Measurements from ENCODE around the gene SPHK2. TPM values are rescaled to one million over a fixed set of nuclear protein-coding genes. Genes with fewer than 3 reads are reported as not detected.

SPHK2 gene
- total and polyA plus RNA-seq, 2 of the 8 experiments (the other 6 are each of a cell fraction or from before 2014, with no cell fraction given), result 43.9 to 60.9 TPM

- ChIA-PET CTCF (ENCODE audit: partially characterized antibody) (interaction anchor here (0.6 to 1.0 kb wide), 3 partner anchors 11 to 69 kb away, joined by 3 read pairs; no protein-coding TSS in a partner anchor), POLR2A (ENCODE audit: partially characterized antibody) (interaction anchor here (1.2 to 2.0 kb wide), 2 partner anchors 66 to 83 kb away, joined by 3 to 5 read pairs; no protein-coding TSS in a partner anchor)
- TF ChIP-seq ZNF274 (IDR thresholded peaks at IDR 0.05; ENCODE audit: borderline replicate concordance, extremely low read depth, low read length), result no peak
- no peak for TF ChIP-seq RXRA (IDR thresholded peaks at IDR 0.05; ENCODE audit: insufficient read depth, low read depth, low read length)
- no peak for TF ChIP-seq BRCA1 (IDR thresholded peaks at IDR 0.05; ENCODE audit: low read depth, low read length)
- no peak for TF ChIP-seq ASH2L (IDR thresholded peaks at IDR 0.05; ENCODE audit: low read length)
- TF ChIP-seq PHF8 (conservative IDR thresholded peaks at IDR 0.05; ENCODE audit: low read depth, low read length), result no peak
- TF ChIP-seq, protein P1, sequence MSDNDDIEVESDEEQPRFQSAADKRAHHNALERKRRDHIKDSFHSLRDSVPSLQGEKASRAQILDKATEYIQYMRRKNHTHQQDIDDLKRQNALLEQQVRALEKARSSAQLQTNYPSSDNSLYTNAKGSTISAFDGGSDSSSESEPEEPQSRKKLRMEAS (IDR thresholded peaks at IDR 0.05), result no peak
- TF ChIP-seq KDM4A (IDR thresholded peaks at IDR 0.05; ENCODE audit: low read depth, low read length, severe bottlenecking), result no peak
- no peak for TF ChIP-seq SP4 (IDR thresholded peaks at IDR 0.05; ENCODE audit: low read length)
- TF ChIP-seq MAFK (IDR thresholded peaks at IDR 0.05; ENCODE audit: low read depth, low read length), result no peak
- TF ChIP-seq SIN3A (conservative IDR thresholded peaks at IDR 0.05 in 1 of 2, IDR thresholded peaks at IDR 0.05 in 1 of 2; ENCODE audit: low read depth in 1 of 2, low read length in 2 of 2), result no peak
- no peak for TF ChIP-seq SIX5 (IDR thresholded peaks at IDR 0.05; ENCODE audit: low read depth, low read length)
- TF ChIP-seq USF2 (IDR thresholded peaks at IDR 0.05; ENCODE audit: low read length), result no peak
Observed at GRCh38 chr19:48575931-48576622, 43.2 kb upstream of the SPHK2 start.

More at GRCh38 chr19:48575931-48576622, 43.2 kb upstream of the SPHK2 start:
- peaks cover 0 to 5% (median 3%) of the 10 kb centered on the region in 4 experiments; a peak in 3 of 7 replicates for H3K4me1 ChIP-seq (replicated peaks in 1 of 4; ENCODE audit: control insufficient read depth in 3 of 4, insufficient read depth in 4 of 4, low read length in 3 of 4)
- H2BK120ac ChIP-seq (replicated peaks; ENCODE audit: low read depth, low read length), result no peak overlapping the region
- H3K79me1 ChIP-seq (ENCODE audit: low read depth, low read length), result no peaks in the 10 kb centered on the region
- no peaks in the 10 kb centered on the region for H3K9me3 ChIP-seq (ENCODE audit: insufficient read depth in 2 of 2, low read depth in 1 of 2, low read length in 1 of 2)
- H3K27me3 ChIP-seq (replicated peaks in 1 of 4; ENCODE audit: control insufficient read depth in 3 of 4, extremely low read depth in 1 of 4, insufficient read depth in 3 of 4, low read length in 3 of 4), result no peaks in the 10 kb centered on the region; a peak in 1 of 7 replicates
- H3K56ac ChIP-seq (replicated peaks; ENCODE audit: insufficient read length, low read depth, low read length), result no peak overlapping the region
- H4K5ac ChIP-seq (ENCODE audit: insufficient read length, low read depth, low read length), result no peak overlapping the region
- H2BK20ac ChIP-seq (ENCODE audit: low read length), result no peak overlapping the region
- H3K23ac ChIP-seq (ENCODE audit: insufficient read length), result no peak overlapping the region
- no peaks in the 10 kb centered on the region for H3K79me2 ChIP-seq (ENCODE audit: control insufficient read depth in 1 of 2, insufficient read depth in 2 of 2, low read length in 2 of 2)
- no peak overlapping the region for H2AK5ac ChIP-seq (ENCODE audit: low read depth, low read length)
- H3K4ac ChIP-seq (replicated peaks; ENCODE audit: insufficient read length, low read depth, low read length), result no peak overlapping the region
- DNase-seq (ENCODE audit: low read depth in 1 of 2, low spot score in 2 of 2) (no peak), FAIRE-seq (no peak)
- no peak overlapping the region for H4K8ac ChIP-seq (ENCODE audit: extremely low read depth, insufficient read depth, low read length)
- H3K27ac ChIP-seq (ENCODE audit: low read depth, low read length), result no peak overlapping the region
- no peak overlapping the region for H3K14ac ChIP-seq (ENCODE audit: insufficient read length)
- 88% methylated on average over 11 of the region's 23 CpGs; no CpG with 5 or more reads in 1 of the 2 experiments for WGBS, 2 experiments (ENCODE audit: extremely low coverage in 1 of 2, insufficient coverage in 1 of 2, insufficient read length in 1 of 2, insufficient replicate concordance in 2 of 2, low coverage in 1 of 2, low lambda C conversion rate in 2 of 2, missing lambda C conversion rate in 1 of 2)
- no peak overlapping the region for H4K91ac ChIP-seq (replicated peaks; ENCODE audit: insufficient read length, low read length)
- no peak overlapping the region for H3K18ac ChIP-seq (ENCODE audit: extremely low read depth, low read length)
- no peak overlapping the region for H2BK12ac ChIP-seq (ENCODE audit: low read depth, low read length)
- no peak overlapping the region for H3K4me2 ChIP-seq (ENCODE audit: insufficient read depth in 1 of 2, low read depth in 2 of 2, low read length in 2 of 2)
- no peak overlapping the region for H3K9ac ChIP-seq (replicated peaks in 1 of 4; ENCODE audit: extremely low read depth in 1 of 4, low read depth in 3 of 4, low read length in 3 of 4)
- no peaks in the 10 kb centered on the region for H3K23me2 ChIP-seq (ENCODE audit: low read depth, low read length)
- no peak overlapping the region for H3K4me3 ChIP-seq (ENCODE audit: extremely low read depth in 1 of 4, insufficient read depth in 2 of 4, low read depth in 3 of 4, low read length in 4 of 4)
- no peak overlapping the region for H2BK5ac ChIP-seq (ENCODE audit: low read depth, low read length)
- H4K20me1 ChIP-seq (replicated peaks in 1 of 2; ENCODE audit: control insufficient read depth in 1 of 2, insufficient read depth in 2 of 2, low read length in 2 of 2), result no peaks in the 10 kb centered on the region
- no peak overlapping the region for H2BK15ac ChIP-seq (ENCODE audit: low read length)
- no peaks in the 10 kb centered on the region for H3K36me3 ChIP-seq (ENCODE audit: control insufficient read depth in 2 of 4, insufficient read depth in 4 of 4, low read length in 3 of 4)
- no peak overlapping the region for H2AFZ ChIP-seq (ENCODE audit: low read length)

Data from H1 (cell line).